OCI-LY3 (cell line): ENCODE results near the gene BAIAP3.

Experiments used
- EZH2phosphoT487 ChIP-seq: fragments of 200-600 bp; shearing (Covaris generic); IDR thresholded peaks from 2 replicates; pipeline ENCODE4 v1.6.1; 2018; ENCODE audit warnings: antibody characterized with exemption, mixed run types, low read depth
- TF ChIP-seq, protein P1 (sequence below): fragments of 200-600, 300-600 bp; sonication (generic); IDR thresholded peaks from 2 replicates; pipeline ENCODE4 v1.5.1; 2014; ENCODE audit warnings: antibody characterized with exemption, low read length, low read depth

DNA sequence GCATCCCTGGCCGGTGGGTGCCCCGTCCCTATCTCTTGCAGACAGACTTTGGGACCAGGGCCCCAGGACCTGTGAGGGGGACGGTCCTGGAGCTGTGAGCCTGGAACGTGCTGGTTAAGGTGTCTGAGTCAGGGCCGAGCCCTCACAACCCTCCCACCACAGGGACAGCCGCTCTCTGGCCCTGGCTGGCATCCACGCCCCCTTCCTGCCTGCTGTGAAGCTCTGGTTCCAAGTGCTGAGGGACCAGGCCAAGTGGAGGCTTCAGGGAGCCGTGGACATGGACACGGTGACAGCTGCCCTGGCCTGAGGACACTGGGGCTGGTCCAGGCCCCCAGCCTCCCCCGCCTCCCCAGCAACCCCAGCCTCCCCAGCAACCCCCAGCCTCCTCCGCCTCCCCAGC, 11.6 kb downstream of the BAIAP3 start:
- TF ChIP-seq, protein P1, sequence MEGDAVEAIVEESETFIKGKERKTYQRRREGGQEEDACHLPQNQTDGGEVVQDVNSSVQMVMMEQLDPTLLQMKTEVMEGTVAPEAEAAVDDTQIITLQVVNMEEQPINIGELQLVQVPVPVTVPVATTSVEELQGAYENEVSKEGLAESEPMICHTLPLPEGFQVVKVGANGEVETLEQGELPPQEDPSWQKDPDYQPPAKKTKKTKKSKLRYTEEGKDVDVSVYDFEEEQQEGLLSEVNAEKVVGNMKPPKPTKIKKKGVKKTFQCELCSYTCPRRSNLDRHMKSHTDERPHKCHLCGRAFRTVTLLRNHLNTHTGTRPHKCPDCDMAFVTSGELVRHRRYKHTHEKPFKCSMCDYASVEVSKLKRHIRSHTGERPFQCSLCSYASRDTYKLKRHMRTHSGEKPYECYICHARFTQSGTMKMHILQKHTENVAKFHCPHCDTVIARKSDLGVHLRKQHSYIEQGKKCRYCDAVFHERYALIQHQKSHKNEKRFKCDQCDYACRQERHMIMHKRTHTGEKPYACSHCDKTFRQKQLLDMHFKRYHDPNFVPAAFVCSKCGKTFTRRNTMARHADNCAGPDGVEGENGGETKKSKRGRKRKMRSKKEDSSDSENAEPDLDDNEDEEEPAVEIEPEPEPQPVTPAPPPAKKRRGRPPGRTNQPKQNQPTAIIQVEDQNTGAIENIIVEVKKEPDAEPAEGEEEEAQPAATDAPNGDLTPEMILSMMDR = no peak
- TF ChIP-seq EZH2phosphoT487 = no peak
